Lower leg skin (tissue), 4 donors: ENCODE results near the gene C16orf89. TPM values are rescaled to one million over a fixed set of nuclear protein-coding genes. Genes with fewer than 3 reads are reported as not detected.

Experiments
- DNase-seq, 2 donors: peaks; one replicate each; pipeline ENCODE4 v3.0.0-alpha.2; 2019; ENCODE audit warnings: low spot score in 2 of 2
- H3K4me3 ChIP-seq: fragments of 200-600 bp; sonication (generic); 2 replicates; pipeline ENCODE4 v1.5.1; 2017; ENCODE audit warnings: mild to moderate bottlenecking, low read depth; ENCODE audit not compliant: poor library complexity, severe bottlenecking
- POLR2A ChIP-seq, 2 donors: fragments of 450-650 bp; IDR thresholded peaks; one replicate each; pipeline ENCODE4 v1.6.1; 2016 to 2017; ENCODE audit warnings: antibody characterized with exemption in 2 of 2, mild to moderate bottlenecking in 1 of 2, moderate library complexity in 1 of 2
- WGBS, 2 donors: methylation state at CpG; one replicate each; pipeline ENCODE4 v1.1.5; 2018; 5-methylcytosine and 5-hydroxymethylcytosine counted together
- intact Hi-C: fragments of 100-400 bp; cut with DNase I; formaldehyde crosslinking; loops from one replicate; pipeline ENCODE4 v1.15.0; 2023; ENCODE audit warnings: low total_unique reads
- total RNA-seq, 4 donors: library from RNA; depleted of rRNA; stranded (reverse); fragments of >200 nt; gene quantifications; one replicate each; pipeline ENCODE4 v1.1.0, GENCODE V29; 2016
- TF ChIP-seq, protein P1 (sequence below), 3 donors: fragments of 450-650 bp; IDR thresholded peaks; one replicate each; pipeline ENCODE4 v1.5.1; 2016; ENCODE audit warnings: antibody characterized with exemption in 3 of 3, mild to moderate bottlenecking in 3 of 3, moderate library complexity in 2 of 3

C16orf89 gene
- total RNA-seq, 4 donors from 2014 or later: 0.12 TPM; not detected in 3

DNA sequence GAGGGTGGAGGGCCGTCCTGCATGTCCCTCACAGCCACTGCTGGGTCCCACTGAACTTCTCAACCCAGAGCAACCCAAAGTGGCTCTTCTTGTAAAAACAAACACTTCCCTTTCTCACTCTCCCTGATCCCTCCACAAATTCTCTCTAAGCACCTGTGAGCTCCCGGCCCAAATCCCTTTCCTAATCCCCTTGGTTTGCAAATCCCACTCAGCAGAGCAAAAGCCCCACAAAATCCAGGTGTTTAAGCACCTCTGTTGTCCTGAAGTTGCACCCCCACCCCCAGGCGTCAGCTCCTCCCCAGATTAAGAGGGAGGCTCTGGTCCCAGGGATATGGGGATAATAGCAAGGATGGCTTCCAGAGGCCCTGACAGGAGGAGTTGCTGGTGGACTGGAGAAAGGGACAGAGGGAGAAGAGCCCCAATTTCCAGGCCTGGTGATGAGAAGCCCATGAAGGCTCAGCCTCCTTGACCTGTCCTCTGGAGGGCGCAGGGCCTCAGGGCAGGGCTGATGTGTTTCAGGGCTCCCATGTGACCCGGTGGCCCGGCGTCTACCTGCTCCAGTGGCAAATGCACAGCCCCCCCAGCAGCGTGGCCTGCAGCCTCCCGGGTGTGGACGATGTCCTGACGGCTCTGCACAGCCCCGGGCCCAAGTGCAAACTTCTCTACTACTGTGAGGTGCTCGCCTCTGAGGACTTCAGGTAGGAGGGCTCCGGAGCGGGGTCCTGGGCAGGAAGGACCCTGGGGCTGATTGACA lies 55.0 kb downstream of the C16orf89 start:
- intact Hi-C loops: no loop called here
- H3K4me3 ChIP-seq: no peak overlapping the region
- WGBS, 2 donors: 60 to 69% methylated on average over 4 to 15 of the region's 15 CpGs
- DNase-seq: no peak
- TF ChIP-seq, protein P1, sequence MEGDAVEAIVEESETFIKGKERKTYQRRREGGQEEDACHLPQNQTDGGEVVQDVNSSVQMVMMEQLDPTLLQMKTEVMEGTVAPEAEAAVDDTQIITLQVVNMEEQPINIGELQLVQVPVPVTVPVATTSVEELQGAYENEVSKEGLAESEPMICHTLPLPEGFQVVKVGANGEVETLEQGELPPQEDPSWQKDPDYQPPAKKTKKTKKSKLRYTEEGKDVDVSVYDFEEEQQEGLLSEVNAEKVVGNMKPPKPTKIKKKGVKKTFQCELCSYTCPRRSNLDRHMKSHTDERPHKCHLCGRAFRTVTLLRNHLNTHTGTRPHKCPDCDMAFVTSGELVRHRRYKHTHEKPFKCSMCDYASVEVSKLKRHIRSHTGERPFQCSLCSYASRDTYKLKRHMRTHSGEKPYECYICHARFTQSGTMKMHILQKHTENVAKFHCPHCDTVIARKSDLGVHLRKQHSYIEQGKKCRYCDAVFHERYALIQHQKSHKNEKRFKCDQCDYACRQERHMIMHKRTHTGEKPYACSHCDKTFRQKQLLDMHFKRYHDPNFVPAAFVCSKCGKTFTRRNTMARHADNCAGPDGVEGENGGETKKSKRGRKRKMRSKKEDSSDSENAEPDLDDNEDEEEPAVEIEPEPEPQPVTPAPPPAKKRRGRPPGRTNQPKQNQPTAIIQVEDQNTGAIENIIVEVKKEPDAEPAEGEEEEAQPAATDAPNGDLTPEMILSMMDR (IDR thresholded peaks at IDR 0.05): no peak
- no peak for TF ChIP-seq POLR2A (IDR thresholded peaks at IDR 0.05)

DNA sequence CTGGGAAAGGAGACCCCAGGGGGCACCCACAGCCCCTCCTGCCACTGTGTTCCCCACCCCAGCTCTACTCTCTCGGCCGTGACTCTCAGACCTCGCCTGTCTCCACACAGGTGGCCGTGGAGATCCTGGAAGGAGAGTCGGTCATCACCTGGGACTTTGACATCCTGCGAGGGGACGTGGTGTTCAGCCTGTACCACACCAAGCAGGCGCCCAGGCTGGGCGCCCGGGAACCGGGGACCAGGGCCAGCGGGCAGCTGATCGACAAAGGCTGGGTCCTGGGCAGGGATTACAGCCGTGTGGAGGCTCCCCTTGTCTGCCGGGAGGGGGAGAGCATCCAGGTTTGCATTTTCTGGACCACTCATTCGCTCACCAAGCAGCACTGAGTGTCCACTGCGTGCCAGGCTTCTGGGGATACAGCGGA lies 57.4 kb downstream of the C16orf89 start:
- DNase-seq: no peak
- 88 to 93% methylated on average over 11 to 15 of the region's 18 CpGs for WGBS, 2 donors
- H3K4me3 ChIP-seq: no peak overlapping the region
- no peak for TF ChIP-seq POLR2A (IDR thresholded peaks at IDR 0.05)
- TF ChIP-seq, protein P1 (IDR thresholded peaks at IDR 0.05): no peak
- intact Hi-C loops: loop anchor here (5.0 kb wide), 1 partner anchor 1206 kb away; no protein-coding TSS in a partner anchor

DNA sequence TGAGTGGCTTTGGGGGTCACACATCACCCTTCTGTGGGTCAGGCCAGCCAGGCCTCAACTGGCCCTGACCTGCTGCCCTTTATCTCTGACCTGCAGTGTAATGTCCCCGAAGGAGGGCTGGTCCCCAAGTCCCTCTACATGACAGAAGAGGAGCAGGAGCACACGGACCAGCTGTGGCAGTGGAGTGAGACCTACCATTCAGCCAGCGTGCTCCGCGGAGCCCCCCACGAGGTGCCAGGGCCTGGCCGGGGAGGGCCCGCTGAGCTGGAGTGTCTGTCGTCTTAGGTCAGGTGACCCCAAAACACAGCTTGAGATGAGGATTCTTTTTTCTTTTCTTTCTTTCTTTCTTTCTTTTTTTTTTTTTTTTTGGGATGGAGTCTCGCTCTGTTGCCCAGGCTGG lies 58.5 kb downstream of the C16orf89 start:
- no peak for TF ChIP-seq POLR2A (IDR thresholded peaks at IDR 0.05)
- TF ChIP-seq, protein P1 (IDR thresholded peaks at IDR 0.05): no peak
- H3K4me3 ChIP-seq: no peak overlapping the region
- no peak for DNase-seq
- 91 to 94% methylated on average over 10 of the region's 10 CpGs for WGBS, 2 donors
- intact Hi-C loops: loop anchor here (5.0 kb wide), 1 partner anchor 1205 kb away; no protein-coding TSS in a partner anchor

DNA sequence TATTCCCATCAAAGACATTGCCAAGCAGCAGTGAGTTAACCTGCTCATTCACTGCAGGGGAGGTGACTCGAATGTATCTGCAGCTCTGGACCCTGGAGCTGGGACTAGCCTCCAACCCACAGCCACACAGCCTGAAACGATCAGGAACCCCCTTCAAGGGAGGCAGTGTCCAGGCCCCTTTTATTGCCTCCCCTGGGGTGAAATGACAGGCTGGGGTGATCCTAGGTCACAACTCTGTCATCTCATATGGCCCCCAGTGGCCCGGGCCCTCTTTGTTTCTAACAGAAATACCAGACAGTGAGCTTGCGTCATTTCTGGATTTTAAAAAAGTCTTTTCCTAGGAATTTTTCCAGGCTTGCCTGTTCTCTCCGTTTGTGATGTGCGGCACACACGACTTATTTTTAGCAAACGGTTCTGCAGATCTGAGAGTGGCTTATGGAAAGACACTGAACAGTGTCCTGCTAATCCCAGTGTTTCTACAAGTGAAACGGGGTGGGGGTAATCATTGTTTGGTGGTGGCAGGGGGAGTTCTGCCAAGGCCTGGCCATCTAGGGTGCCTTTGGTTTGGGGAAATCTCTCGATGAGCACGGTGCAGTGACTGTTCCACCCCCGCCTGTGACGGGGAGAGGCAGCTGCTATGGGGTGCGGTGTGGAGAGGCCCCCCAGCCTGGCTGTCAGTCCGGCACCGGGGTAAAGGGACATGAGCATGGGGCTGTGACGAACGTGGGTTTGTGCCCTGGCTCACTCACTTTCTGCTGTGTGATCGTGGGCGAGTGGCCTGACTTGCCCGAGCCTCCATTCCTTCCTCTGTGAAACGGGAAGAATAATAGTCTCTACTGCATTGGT lies 59.2 kb downstream of the C16orf89 start:
- WGBS, 2 donors: 72 to 73% methylated on average over 22 of the region's 22 CpGs
- H3K4me3 ChIP-seq: no peak overlapping the region
- no peak for TF ChIP-seq POLR2A (IDR thresholded peaks at IDR 0.05)
- TF ChIP-seq, protein P1 (IDR thresholded peaks at IDR 0.05): no peak
- intact Hi-C loops: loop anchor here (5.0 kb wide), 1 partner anchor 1204 kb away; no protein-coding TSS in a partner anchor
- no peak for DNase-seq

DNA sequence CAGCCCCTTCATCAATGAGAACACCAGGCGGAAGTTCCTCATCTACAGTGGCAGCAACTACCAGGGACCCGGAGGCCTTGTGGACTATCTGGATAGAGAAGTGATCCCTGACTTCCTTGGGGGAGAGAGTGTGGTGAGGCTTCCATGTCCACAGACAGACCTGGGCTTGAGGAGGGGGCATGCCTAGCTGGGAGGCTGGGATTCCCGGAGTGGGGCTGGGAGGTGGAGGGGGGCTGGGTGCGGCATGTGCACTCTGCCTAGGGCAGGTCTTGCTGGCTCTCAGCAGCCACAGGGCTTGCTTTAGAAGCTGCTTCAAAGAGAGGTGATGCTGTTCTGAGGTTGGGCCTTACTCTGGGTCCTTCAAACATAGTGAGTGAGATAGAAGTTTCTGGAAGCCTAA lies 59.8 kb downstream of the C16orf89 start:
- intact Hi-C loops: loop anchor here (5.0 kb wide), 1 partner anchor 1204 kb away; no protein-coding TSS in a partner anchor
- DNase-seq: no peak
- H3K4me3 ChIP-seq: no peak overlapping the region
- 70 to 78% methylated on average over 4 of the region's 4 CpGs for WGBS, 2 donors
- TF ChIP-seq, protein P1 (IDR thresholded peaks at IDR 0.05): no peak
- TF ChIP-seq POLR2A (IDR thresholded peaks at IDR 0.05): no peak
